ENCODE data around the gene SPDEF. TPM values are rescaled to one million over a fixed set of nuclear protein-coding genes. Genes with fewer than 3 reads are reported as not detected.

Gene SPDEF
- total and polyA plus RNA-seq, 2 experiments from 2014 or later: 1.1 TPM; not detected in 1

GRCh38 chr6:34544052-34544604 lies 12.0 kb downstream of the SPDEF start:
- Histone ChIP-seq H3K27me3 (no peaks in the 10 kb centered on the region), H3K4me3 (no peak overlapping the region)

GRCh38 chr6:34543421-34543820 lies 12.7 kb downstream of the SPDEF start:
- Histone ChIP-seq H3K9me3 (ENCODE audit: low read depth) (no peaks in the 10 kb centered on the region), H3K4me3 (no peak overlapping the region), H3K4me1 (ENCODE audit: low read depth) (no peaks in the 10 kb centered on the region), H3K27ac (no peak overlapping the region), H3K36me3 (no peaks in the 10 kb centered on the region), H3K27me3 (no peaks in the 10 kb centered on the region)
- TF ChIP-seq, protein P1, sequence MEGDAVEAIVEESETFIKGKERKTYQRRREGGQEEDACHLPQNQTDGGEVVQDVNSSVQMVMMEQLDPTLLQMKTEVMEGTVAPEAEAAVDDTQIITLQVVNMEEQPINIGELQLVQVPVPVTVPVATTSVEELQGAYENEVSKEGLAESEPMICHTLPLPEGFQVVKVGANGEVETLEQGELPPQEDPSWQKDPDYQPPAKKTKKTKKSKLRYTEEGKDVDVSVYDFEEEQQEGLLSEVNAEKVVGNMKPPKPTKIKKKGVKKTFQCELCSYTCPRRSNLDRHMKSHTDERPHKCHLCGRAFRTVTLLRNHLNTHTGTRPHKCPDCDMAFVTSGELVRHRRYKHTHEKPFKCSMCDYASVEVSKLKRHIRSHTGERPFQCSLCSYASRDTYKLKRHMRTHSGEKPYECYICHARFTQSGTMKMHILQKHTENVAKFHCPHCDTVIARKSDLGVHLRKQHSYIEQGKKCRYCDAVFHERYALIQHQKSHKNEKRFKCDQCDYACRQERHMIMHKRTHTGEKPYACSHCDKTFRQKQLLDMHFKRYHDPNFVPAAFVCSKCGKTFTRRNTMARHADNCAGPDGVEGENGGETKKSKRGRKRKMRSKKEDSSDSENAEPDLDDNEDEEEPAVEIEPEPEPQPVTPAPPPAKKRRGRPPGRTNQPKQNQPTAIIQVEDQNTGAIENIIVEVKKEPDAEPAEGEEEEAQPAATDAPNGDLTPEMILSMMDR (IDR thresholded peaks at IDR 0.05; ENCODE audit: low read depth, low read length): no peak
- DNase-seq (ENCODE audit: low read depth in 1 of 2, low spot score in 1 of 2): peak in 1 of 2 donors; percentile 72

More at GRCh38 chr6:34544052-34544604, 12.0 kb downstream of the SPDEF start:
- Histone ChIP-seq H3K36me3 (no peaks in the 10 kb centered on the region), H3K9me3 (ENCODE audit: low read depth) (no peaks in the 10 kb centered on the region), H3K27ac (no peak overlapping the region), H3K4me1 (ENCODE audit: low read depth) (no peaks in the 10 kb centered on the region)
- TF ChIP-seq, protein P1 (IDR thresholded peaks at IDR 0.05; ENCODE audit: low read depth, low read length): no peak
- DNase-seq (ENCODE audit: low read depth in 1 of 2, low spot score in 1 of 2): no peak

DNA sequence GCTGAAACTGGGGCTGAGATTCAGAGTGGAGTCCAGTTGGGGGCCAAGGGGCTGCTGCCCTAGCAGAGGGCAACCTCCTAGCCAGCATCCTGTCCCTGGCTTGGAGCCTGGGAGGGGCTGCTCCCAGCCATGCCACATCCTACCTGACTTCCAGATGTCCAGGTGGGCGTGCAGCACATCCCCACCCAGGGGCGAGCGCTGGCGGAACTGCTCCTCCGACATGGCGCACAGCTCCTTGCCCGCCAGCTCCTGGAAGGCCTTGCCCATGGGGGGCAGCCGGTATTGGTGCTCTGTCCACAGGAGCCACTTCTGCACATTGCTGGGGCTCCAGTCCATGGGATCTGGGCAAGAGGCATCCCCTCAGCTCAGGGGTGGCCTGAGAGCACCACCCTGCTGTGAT lies 15.3 kb downstream of the SPDEF start:
- no peak for DNase-seq (ENCODE audit: low read depth in 1 of 2, low spot score in 1 of 2)
- TF ChIP-seq, protein P1 (IDR thresholded peaks at IDR 0.05; ENCODE audit: low read depth, low read length): no peak

GRCh38 chr6:34540222-34540621 lies 15.9 kb downstream of the SPDEF start:
- no peaks in the 10 kb centered on the region for H3K9me3 ChIP-seq (ENCODE audit: low read depth)
- no peaks in the 10 kb centered on the region for H3K36me3 ChIP-seq
- no peak overlapping the region for H3K4me3 ChIP-seq
- no peaks in the 10 kb centered on the region for H3K27me3 ChIP-seq
- DNase-seq (ENCODE audit: low read depth in 1 of 2, low spot score in 1 of 2): no peak
- H3K27ac ChIP-seq: no peak overlapping the region
- TF ChIP-seq, protein P1 (IDR thresholded peaks at IDR 0.05; ENCODE audit: low read depth, low read length): no peak
- H3K4me1 ChIP-seq (ENCODE audit: low read depth): no peaks in the 10 kb centered on the region

More for the DNA sequence above, 15.3 kb downstream of the SPDEF start:
- H3K27ac ChIP-seq: no peak overlapping the region
- no peaks in the 10 kb centered on the region for H3K36me3 ChIP-seq
- no peaks in the 10 kb centered on the region for H3K4me1 ChIP-seq (ENCODE audit: low read depth)
- no peak overlapping the region for H3K4me3 ChIP-seq
- H3K27me3 ChIP-seq: no peaks in the 10 kb centered on the region
- no peaks in the 10 kb centered on the region for H3K9me3 ChIP-seq (ENCODE audit: low read depth)

DNA sequence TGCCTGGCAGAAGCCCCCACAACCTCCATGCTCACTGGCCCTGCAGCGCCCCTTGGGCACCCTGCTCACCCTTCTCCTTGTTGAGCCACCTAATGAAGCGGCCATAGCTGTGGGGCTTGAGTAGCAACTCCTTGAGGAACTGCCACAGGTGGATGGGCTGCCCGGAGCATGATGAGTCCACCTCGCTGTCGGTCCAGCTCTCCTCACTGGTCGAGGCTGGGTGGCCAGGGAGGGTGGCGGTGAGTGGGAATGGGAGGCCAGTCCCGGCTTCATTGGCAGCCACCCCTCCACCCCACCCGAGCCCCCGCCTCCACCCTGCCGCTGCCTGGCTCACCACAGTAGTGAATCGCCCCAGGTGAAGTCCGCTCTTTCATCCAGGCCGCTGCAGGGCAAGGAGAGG lies 16.9 kb downstream of the SPDEF start:
- Histone ChIP-seq H3K9me3 (ENCODE audit: low read depth) (no peaks in the 10 kb centered on the region), H3K36me3 (no peaks in the 10 kb centered on the region), H3K4me1 (ENCODE audit: low read depth) (no peaks in the 10 kb centered on the region), H3K27ac (no peak overlapping the region), H3K27me3 (no peaks in the 10 kb centered on the region), H3K4me3 (no peak overlapping the region)
- TF ChIP-seq, protein P1 (IDR thresholded peaks at IDR 0.05; ENCODE audit: low read depth, low read length): no peak
- DNase-seq (ENCODE audit: low read depth in 1 of 2, low spot score in 1 of 2): no peak
